ENCODE data around the gene B3GALT6. TPM values are rescaled to one million over a fixed set of nuclear protein-coding genes. Genes with fewer than 3 reads are reported as not detected.
A peak's percentile ranks its signal among the peaks of the same experiment; 100 is the strongest.

B3GALT6 gene
- total RNA-seq, 1 donor from 2014 or later = 15.8 TPM

DNA sequence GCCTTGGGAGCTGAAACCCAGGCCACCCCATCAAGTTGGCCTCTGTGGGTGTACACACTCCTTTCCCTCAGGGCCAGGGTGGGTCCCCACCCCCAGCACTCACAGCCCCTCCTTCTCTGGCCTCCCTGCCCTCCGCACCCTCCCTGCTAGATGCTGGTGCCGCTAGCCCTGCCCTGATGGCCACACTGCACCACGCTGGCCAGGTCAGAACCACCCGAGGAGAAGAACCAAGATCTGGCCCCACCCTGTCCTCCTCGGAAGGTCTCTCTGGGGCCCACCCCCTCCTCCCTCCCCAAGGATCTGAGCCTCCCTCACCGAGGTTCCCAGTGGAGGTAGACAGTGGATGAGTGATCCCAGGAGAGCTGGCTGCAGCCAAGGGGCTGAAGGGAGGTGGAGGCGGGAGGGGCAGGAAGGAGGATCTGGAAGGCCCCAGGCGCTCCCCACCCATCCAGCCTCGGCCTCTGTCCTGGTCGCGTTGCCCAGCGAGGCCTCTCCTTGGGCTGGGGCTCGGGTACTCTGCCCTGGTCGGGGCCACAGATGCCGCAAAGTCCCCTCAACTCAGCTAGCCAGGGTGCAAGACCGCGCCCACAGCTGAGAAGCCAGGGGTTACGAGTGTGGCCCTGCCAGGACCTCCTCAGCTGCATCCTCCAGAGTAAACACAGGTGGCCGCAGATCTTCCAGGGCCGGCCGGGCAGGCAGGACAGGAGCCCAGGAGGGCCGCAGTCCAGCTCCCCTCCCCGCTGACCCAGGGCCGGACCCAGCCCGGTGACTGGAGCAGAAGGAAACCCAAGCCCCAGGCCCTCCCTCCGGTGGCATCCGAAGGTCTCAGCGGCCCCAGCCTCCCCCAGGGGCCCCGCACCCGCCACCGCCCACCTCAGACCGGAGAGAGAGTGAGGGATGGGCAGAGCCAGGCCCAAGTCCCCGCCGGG, 5.2 kb downstream of the B3GALT6 start:
- Histone ChIP-seq H3K27ac (no peak overlapping the region), H3K27me3 (no peaks in the 10 kb centered on the region), H4K20me1 (ENCODE audit: low read depth) (peaks cover 18% of the 10 kb centered on the region), H3K36me3 (no peaks in the 10 kb centered on the region), H3K9me3 (ENCODE audit: low read depth) (no peaks in the 10 kb centered on the region), H2AFZ (replicated peaks) (no peak overlapping the region), H3F3A (ENCODE audit: low read depth) (peaks cover 7% of the 10 kb centered on the region), H3K79me2 (ENCODE audit: low read depth) (peaks cover 26% of the 10 kb centered on the region), H3K4me3 (no peak overlapping the region), H3K9ac (no peak overlapping the region), H3K4me1 (peaks cover 9% of the 10 kb centered on the region), H3K4me2 (no peak overlapping the region)
- Mint-ChIP-seq H3K4me3 (no peak overlapping the region), H3K9me3 (peaks cover 3% of the 10 kb centered on the region), H3K27me3 (ENCODE audit: insufficient read depth, low read depth) (peaks cover 2% of the 10 kb centered on the region), H3K36me3 (peaks cover 11% of the 10 kb centered on the region), H3K27ac (no peak overlapping the region), H3K4me1 (peaks cover 17% of the 10 kb centered on the region)
- TF ChIP-seq, protein P1, sequence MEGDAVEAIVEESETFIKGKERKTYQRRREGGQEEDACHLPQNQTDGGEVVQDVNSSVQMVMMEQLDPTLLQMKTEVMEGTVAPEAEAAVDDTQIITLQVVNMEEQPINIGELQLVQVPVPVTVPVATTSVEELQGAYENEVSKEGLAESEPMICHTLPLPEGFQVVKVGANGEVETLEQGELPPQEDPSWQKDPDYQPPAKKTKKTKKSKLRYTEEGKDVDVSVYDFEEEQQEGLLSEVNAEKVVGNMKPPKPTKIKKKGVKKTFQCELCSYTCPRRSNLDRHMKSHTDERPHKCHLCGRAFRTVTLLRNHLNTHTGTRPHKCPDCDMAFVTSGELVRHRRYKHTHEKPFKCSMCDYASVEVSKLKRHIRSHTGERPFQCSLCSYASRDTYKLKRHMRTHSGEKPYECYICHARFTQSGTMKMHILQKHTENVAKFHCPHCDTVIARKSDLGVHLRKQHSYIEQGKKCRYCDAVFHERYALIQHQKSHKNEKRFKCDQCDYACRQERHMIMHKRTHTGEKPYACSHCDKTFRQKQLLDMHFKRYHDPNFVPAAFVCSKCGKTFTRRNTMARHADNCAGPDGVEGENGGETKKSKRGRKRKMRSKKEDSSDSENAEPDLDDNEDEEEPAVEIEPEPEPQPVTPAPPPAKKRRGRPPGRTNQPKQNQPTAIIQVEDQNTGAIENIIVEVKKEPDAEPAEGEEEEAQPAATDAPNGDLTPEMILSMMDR (IDR thresholded peaks at IDR 0.05) = no peak
- TF ChIP-seq EZH2phosphoT487 (IDR thresholded peaks at IDR 0.05) (no peak), EZH2 (IDR thresholded peaks at IDR 0.05) (no peak)
- no peak for DNase-seq (ENCODE audit: low spot score)

DNA sequence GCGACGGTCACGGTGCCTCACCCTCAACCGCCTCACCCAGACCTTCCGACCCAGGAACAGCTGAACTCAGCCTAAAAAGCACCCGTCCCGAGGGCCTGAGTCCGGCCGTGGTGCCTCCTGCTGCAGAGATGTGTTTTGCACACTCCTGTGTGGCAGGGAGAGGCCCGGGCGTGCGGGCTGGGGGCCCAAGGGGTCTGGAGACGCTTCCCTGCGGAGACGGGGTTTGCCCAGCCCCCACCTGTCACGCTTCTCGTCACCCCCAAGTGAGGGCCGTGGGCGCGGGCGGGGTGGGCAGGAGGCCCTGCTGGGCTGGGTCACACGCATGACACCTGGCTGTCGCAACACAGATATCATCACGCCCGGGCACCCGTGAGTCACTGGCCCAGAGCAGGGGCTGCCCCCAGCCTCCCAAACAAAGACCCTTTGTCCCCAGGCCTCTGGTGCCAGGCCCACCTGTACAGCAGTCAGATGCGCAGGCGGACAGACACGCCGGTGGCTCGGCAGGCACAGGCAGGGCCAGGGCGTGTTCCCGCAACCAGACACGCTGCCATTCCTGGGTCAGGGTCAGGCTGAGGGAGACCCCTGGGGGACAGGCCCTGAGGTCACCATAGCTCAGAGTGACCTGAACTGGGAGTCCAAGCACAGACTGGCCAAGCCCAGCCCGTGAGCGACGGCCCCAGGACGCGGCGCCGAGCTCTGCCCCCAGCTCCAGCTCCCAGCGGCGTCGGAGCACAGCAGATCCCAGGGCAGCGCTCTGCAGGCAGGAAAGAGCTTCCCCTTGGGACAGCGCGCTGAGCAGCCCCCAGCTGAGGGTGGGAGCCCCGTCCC, 6.1 kb downstream of the B3GALT6 start:
- no peak overlapping the region for H3K9ac ChIP-seq
- no peak overlapping the region for H3K4me3 ChIP-seq
- H3K27me3 ChIP-seq = no peaks in the 10 kb centered on the region
- no peak overlapping the region for H3K27ac Mint-ChIP-seq
- peaks cover 2% of the 10 kb centered on the region for H3K27me3 Mint-ChIP-seq (ENCODE audit: insufficient read depth, low read depth)
- H3K4me1 Mint-ChIP-seq = peaks cover 17% of the 10 kb centered on the region
- no peaks in the 10 kb centered on the region for H3K9me3 ChIP-seq (ENCODE audit: low read depth)
- peaks cover 3% of the 10 kb centered on the region for H3K9me3 Mint-ChIP-seq
- peaks cover 9% of the 10 kb centered on the region for H3K4me1 ChIP-seq
- H4K20me1 ChIP-seq (ENCODE audit: low read depth) = peaks cover 18% of the 10 kb centered on the region
- H3K4me2 ChIP-seq = no peak overlapping the region
- no peaks in the 10 kb centered on the region for H3K36me3 ChIP-seq
- DNase-seq (ENCODE audit: low spot score) = no peak
- H3F3A ChIP-seq (ENCODE audit: low read depth) = peaks cover 7% of the 10 kb centered on the region
- no peak overlapping the region for H3K27ac ChIP-seq
- TF ChIP-seq, protein P1 (IDR thresholded peaks at IDR 0.05) = no peak
- H2AFZ ChIP-seq (replicated peaks) = no peak overlapping the region
- no peak overlapping the region for H3K4me3 Mint-ChIP-seq
- H3K79me2 ChIP-seq (ENCODE audit: low read depth) = peaks cover 19% of the 10 kb centered on the region
- H3K36me3 Mint-ChIP-seq = peaks cover 11% of the 10 kb centered on the region

DNA sequence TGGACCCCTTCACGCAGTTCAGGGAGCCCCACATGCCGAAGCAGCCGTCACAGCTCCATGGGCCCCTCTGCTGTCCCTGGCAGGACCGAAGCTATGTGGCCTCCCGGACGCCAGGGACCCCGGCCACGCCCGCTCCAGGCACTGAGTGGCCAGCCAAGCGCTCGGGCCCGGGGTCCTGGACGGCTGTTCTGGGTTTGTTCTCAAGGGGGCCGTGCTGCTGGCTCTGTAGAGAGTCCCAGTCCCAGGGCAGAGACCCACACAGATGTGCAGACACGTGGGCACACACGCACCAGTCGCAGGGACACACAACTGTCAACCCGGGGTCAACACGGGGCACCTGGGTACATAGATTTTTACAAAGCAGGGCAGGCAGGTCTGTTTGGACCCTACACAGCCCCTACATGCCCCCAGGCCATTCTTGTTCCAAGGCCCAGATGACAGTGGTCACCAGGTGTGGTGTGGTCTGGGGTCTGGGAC, 6.7 kb downstream of the B3GALT6 start:
- Histone ChIP-seq H4K20me1 (ENCODE audit: low read depth) (peaks cover 17% of the 10 kb centered on the region), H3K4me3 (no peak overlapping the region), H3K9me3 (ENCODE audit: low read depth) (no peaks in the 10 kb centered on the region), H3K36me3 (no peaks in the 10 kb centered on the region), H2AFZ (replicated peaks) (no peak overlapping the region), H3K9ac (no peak overlapping the region), H3K4me2 (no peak overlapping the region), H3K27ac (no peak overlapping the region), H3F3A (ENCODE audit: low read depth) (peaks cover 7% of the 10 kb centered on the region), H3K79me2 (ENCODE audit: low read depth) (peaks cover 13% of the 10 kb centered on the region), H3K4me1 (peaks cover 9% of the 10 kb centered on the region), H3K27me3 (no peaks in the 10 kb centered on the region)
- peaks cover 7% of the 10 kb centered on the region for H3K36me3 Mint-ChIP-seq
- no peak for TF ChIP-seq EZH2 (IDR thresholded peaks at IDR 0.05)
- TF ChIP-seq, protein P1 (IDR thresholded peaks at IDR 0.05) = no peak
- TF ChIP-seq EZH2phosphoT487 (IDR thresholded peaks at IDR 0.05) = no peak
- H3K27ac Mint-ChIP-seq = no peak overlapping the region
- H3K4me3 Mint-ChIP-seq = peak overlapping the region; percentile 46
- no peaks in the 10 kb centered on the region for H3K9me3 Mint-ChIP-seq
- H3K27me3 Mint-ChIP-seq (ENCODE audit: insufficient read depth, low read depth) = peaks cover 2% of the 10 kb centered on the region
- no peak for DNase-seq (ENCODE audit: low spot score)
- peaks cover 12% of the 10 kb centered on the region for H3K4me1 Mint-ChIP-seq
